Measurements from ENCODE around the gene SLC25A52.

Gene SLC25A52

GRCh38 chr18:31723639-31723989 lies 37.1 kb downstream of the SLC25A52 start:
- no peak for DNase-seq (ENCODE audit: low spot score)
- H3K4me3 ChIP-seq, result peak overlapping the region; percentile 70
- no peak for TF ChIP-seq CTCF (IDR thresholded peaks at IDR 0.05)
- peak overlapping the region; percentile 40 to 47 for H3K27ac ChIP-seq

- DNase-seq (ENCODE audit: low spot score), result no peak
- TF ChIP-seq CTCF (IDR thresholded peaks at IDR 0.05), result peak; percentile 78
- H3K27ac ChIP-seq, result no peak overlapping the region
- H3K4me3 ChIP-seq, result no peak overlapping the region
These were observed 38.2 kb downstream of the SLC25A52 start for GRCh38 chr18:31722369-31722957.

GRCh38 chr18:31721601-31722000 lies 39.1 kb downstream of the SLC25A52 start:
- Histone ChIP-seq H3K27ac (no peak overlapping the region), H3K4me3 (no peak overlapping the region)
- no peak for DNase-seq (ENCODE audit: low spot score)
- TF ChIP-seq CTCF (IDR thresholded peaks at IDR 0.05), result no peak

GRCh38 chr18:31720867-31721266 lies 39.8 kb downstream of the SLC25A52 start:
- DNase-seq (ENCODE audit: low spot score), result no peak
- Histone ChIP-seq H3K27ac (no peak overlapping the region), H3K4me3 (no peak overlapping the region)
- no peak for TF ChIP-seq CTCF (IDR thresholded peaks at IDR 0.05)

- TF ChIP-seq CTCF (IDR thresholded peaks at IDR 0.05), result no peak
- H3K4me3 ChIP-seq, result no peak overlapping the region
- no peak overlapping the region for H3K27ac ChIP-seq
- no peak for DNase-seq (ENCODE audit: low spot score)
These were observed 41.2 kb downstream of the SLC25A52 start for GRCh38 chr18:31719363-31720006.

GRCh38 chr18:31718386-31718785 lies 42.3 kb downstream of the SLC25A52 start:
- no peak for DNase-seq (ENCODE audit: low spot score)
- H3K4me3 ChIP-seq, result no peak overlapping the region
- TF ChIP-seq CTCF (IDR thresholded peaks at IDR 0.05), result no peak
- no peak overlapping the region for H3K27ac ChIP-seq

GRCh38 chr18:31716362-31716761 lies 44.3 kb downstream of the SLC25A52 start:
- no peak overlapping the region for H3K4me3 ChIP-seq
- no peak for DNase-seq (ENCODE audit: low spot score)
- H3K27ac ChIP-seq, result no peak overlapping the region
- TF ChIP-seq CTCF (IDR thresholded peaks at IDR 0.05), result no peak
